Measurements from ENCODE around the gene BRME1. TPM values are rescaled to one million over a fixed set of nuclear protein-coding genes. Genes with fewer than 3 reads are reported as not detected.

Gene BRME1
- total RNA-seq, 1 donor from 2014 or later: 1.6 TPM

- H3K36me3 ChIP-seq (ENCODE audit: control insufficient read depth in 3 of 3, insufficient read depth in 3 of 3, low read length in 3 of 3): peaks cover 34 to 43% (median 41%) of the 10 kb centered on the region in 3 donors
- no peak overlapping the region for H3K27ac ChIP-seq (ENCODE audit: low read depth, low read length)
- H3K9ac ChIP-seq (ENCODE audit: low read depth in 1 of 3, low read length in 3 of 3): no peak overlapping the region
- H3K27me3 ChIP-seq (ENCODE audit: control insufficient read depth in 3 of 3, insufficient read depth in 3 of 3, low read length in 3 of 3): no peaks in the 10 kb centered on the region
- H3K4me3 ChIP-seq (ENCODE audit: low read length in 3 of 3): no peak overlapping the region
- H3K9me3 ChIP-seq (ENCODE audit: control insufficient read depth in 3 of 3, low read length in 3 of 3): no peaks in the 10 kb centered on the region
- H3K4me1 ChIP-seq (ENCODE audit: control insufficient read depth in 3 of 3, insufficient read depth in 3 of 3, low read length in 3 of 3): peaks cover 0 to 4% (median 2%) of the 10 kb centered on the region in 3 donors
These were observed 8.9 kb upstream of the BRME1 start for GRCh38 chr19:13914777-13915176.

- no peaks in the 10 kb centered on the region for H3K27me3 ChIP-seq (ENCODE audit: control insufficient read depth in 3 of 3, insufficient read depth in 3 of 3, low read length in 3 of 3)
- no peaks in the 10 kb centered on the region for H3K9me3 ChIP-seq (ENCODE audit: control insufficient read depth in 3 of 3, low read length in 3 of 3)
- peaks cover 28 to 40% (median 40%) of the 10 kb centered on the region in 3 donors for H3K36me3 ChIP-seq (ENCODE audit: control insufficient read depth in 3 of 3, insufficient read depth in 3 of 3, low read length in 3 of 3)
- H3K9ac ChIP-seq (ENCODE audit: low read depth in 1 of 3, low read length in 3 of 3): no peak overlapping the region
- no peak overlapping the region for H3K27ac ChIP-seq (ENCODE audit: low read depth, low read length)
- H3K4me1 ChIP-seq (ENCODE audit: control insufficient read depth in 3 of 3, insufficient read depth in 3 of 3, low read length in 3 of 3): peaks cover 0 to 4% (median 2%) of the 10 kb centered on the region in 3 donors
- no peak overlapping the region for H3K4me3 ChIP-seq (ENCODE audit: low read length in 3 of 3)
These were observed 7.4 kb upstream of the BRME1 start for GRCh38 chr19:13913352-13913751.

- Histone ChIP-seq H3K27me3 (ENCODE audit: control insufficient read depth in 3 of 3, insufficient read depth in 3 of 3, low read length in 3 of 3) (no peaks in the 10 kb centered on the region), H3K4me1 (ENCODE audit: control insufficient read depth in 3 of 3, insufficient read depth in 3 of 3, low read length in 3 of 3) (peaks cover 12 to 14% (median 13%) of the 10 kb centered on the region in 3 donors), H3K36me3 (ENCODE audit: control insufficient read depth in 3 of 3, insufficient read depth in 3 of 3, low read length in 3 of 3) (peaks cover 12 to 25% (median 24%) of the 10 kb centered on the region in 3 donors), H3K9ac (ENCODE audit: low read depth in 1 of 3, low read length in 3 of 3) (no peak overlapping the region), H3K4me3 (ENCODE audit: low read length in 3 of 3) (no peak overlapping the region), H3K9me3 (ENCODE audit: control insufficient read depth in 3 of 3, low read length in 3 of 3) (no peaks in the 10 kb centered on the region), H3K27ac (ENCODE audit: low read depth, low read length) (no peak overlapping the region)
These were observed 3.5 kb upstream of the BRME1 start for GRCh38 chr19:13909430-13909829.

- peaks cover 12 to 25% (median 22%) of the 10 kb centered on the region in 3 donors for H3K36me3 ChIP-seq (ENCODE audit: control insufficient read depth in 3 of 3, insufficient read depth in 3 of 3, low read length in 3 of 3)
- no peaks in the 10 kb centered on the region for H3K27me3 ChIP-seq (ENCODE audit: control insufficient read depth in 3 of 3, insufficient read depth in 3 of 3, low read length in 3 of 3)
- no peak overlapping the region for H3K27ac ChIP-seq (ENCODE audit: low read depth, low read length)
- no peak overlapping the region for H3K9ac ChIP-seq (ENCODE audit: low read depth in 1 of 3, low read length in 3 of 3)
- peaks cover 12 to 14% (median 13%) of the 10 kb centered on the region in 3 donors for H3K4me1 ChIP-seq (ENCODE audit: control insufficient read depth in 3 of 3, insufficient read depth in 3 of 3, low read length in 3 of 3)
- no peaks in the 10 kb centered on the region for H3K9me3 ChIP-seq (ENCODE audit: control insufficient read depth in 3 of 3, low read length in 3 of 3)
- no peak overlapping the region for H3K4me3 ChIP-seq (ENCODE audit: low read length in 3 of 3)
These were observed 2.8 kb upstream of the BRME1 start for GRCh38 chr19:13908674-13909073.

- H3K9ac ChIP-seq (ENCODE audit: low read depth in 1 of 3, low read length in 3 of 3): peak overlapping the region in 2 of 3 donors; percentile 80 to 89
- H3K9me3 ChIP-seq (ENCODE audit: control insufficient read depth in 3 of 3, low read length in 3 of 3): no peaks in the 10 kb centered on the region
- no peaks in the 10 kb centered on the region for H3K27me3 ChIP-seq (ENCODE audit: control insufficient read depth in 3 of 3, insufficient read depth in 3 of 3, low read length in 3 of 3)
- H3K4me1 ChIP-seq (ENCODE audit: control insufficient read depth in 3 of 3, insufficient read depth in 3 of 3, low read length in 3 of 3): peaks cover 12 to 14% (median 13%) of the 10 kb centered on the region in 3 donors
- no peak overlapping the region for H3K27ac ChIP-seq (ENCODE audit: low read depth, low read length)
- H3K4me3 ChIP-seq (ENCODE audit: low read length in 3 of 3): peak overlapping the region; percentile 77 to 87 (median 86)
- peaks cover 5 to 9% (median 8%) of the 10 kb centered on the region in 3 donors for H3K36me3 ChIP-seq (ENCODE audit: control insufficient read depth in 3 of 3, insufficient read depth in 3 of 3, low read length in 3 of 3)
These were observed 993 bp upstream of the BRME1 start for GRCh38 chr19:13906910-13907309.

DNA sequence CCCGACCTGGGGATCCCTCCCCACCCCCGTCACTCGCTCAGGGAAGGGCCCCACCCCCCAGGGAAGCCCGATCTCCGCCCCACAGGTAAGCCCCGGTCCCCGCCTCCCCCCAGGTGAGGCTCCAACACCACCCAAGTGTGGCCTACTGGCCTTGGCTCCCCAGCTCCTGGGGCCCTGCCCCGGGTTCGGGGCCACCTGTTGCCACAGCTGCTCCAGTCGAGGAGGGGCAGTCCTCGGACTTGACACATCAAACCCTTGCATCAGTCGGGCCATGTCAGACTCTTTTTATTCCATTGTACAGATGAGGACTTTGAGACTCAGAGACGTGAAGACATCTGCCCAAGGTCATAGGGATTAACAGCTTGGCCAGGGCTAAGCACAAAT is 596 bp upstream of the BRME1 start:
- Histone ChIP-seq H3K9me3 (ENCODE audit: control insufficient read depth in 3 of 3, low read length in 3 of 3) (no peaks in the 10 kb centered on the region), H3K4me3 (ENCODE audit: low read length in 3 of 3) (peak overlapping the region; percentile 77 to 87 (median 86)), H3K9ac (ENCODE audit: low read depth in 1 of 3, low read length in 3 of 3) (peak overlapping the region; percentile 80 to 89 (median 81)), H3K27ac (ENCODE audit: low read depth, low read length) (no peak overlapping the region), H3K4me1 (ENCODE audit: control insufficient read depth in 3 of 3, insufficient read depth in 3 of 3, low read length in 3 of 3) (peaks cover 12 to 14% (median 13%) of the 10 kb centered on the region in 3 donors), H3K36me3 (ENCODE audit: control insufficient read depth in 3 of 3, insufficient read depth in 3 of 3, low read length in 3 of 3) (peaks cover 5 to 9% (median 8%) of the 10 kb centered on the region in 3 donors), H3K27me3 (ENCODE audit: control insufficient read depth in 3 of 3, insufficient read depth in 3 of 3, low read length in 3 of 3) (no peaks in the 10 kb centered on the region)

DNA sequence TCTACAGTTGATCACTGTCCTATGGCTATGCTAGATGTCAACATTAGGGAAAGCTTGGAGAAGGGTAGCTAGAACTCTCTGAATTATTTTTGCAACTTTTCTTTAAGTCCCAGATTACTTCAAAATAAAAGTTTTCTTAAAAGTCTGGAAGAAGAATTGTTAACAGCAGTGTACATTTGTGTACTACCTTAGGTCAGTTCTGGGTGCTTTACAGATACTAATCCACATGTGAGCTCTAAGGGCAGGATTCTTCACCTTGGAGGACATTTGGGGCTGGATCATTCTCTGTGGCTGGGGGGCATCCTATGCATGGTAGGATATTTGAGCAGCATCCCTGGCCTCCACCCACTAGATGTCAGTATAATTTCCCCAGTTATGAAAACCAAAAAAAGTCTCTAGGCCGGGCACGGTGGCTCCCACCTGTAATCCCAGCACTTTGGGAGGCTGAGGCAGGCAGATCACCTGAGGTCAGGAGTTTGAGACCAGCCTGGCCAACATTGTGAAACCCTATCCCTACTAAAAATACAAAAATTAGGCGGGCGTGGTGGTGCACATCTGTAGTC is 2.8 kb downstream of the BRME1 start:
- Histone ChIP-seq H3K9ac (ENCODE audit: low read depth in 1 of 3, low read length in 3 of 3) (no peak overlapping the region), H3K9me3 (ENCODE audit: control insufficient read depth in 3 of 3, low read length in 3 of 3) (no peaks in the 10 kb centered on the region), H3K27ac (ENCODE audit: low read depth, low read length) (no peak overlapping the region), H3K4me3 (ENCODE audit: low read length in 3 of 3) (no peak overlapping the region), H3K36me3 (ENCODE audit: control insufficient read depth in 3 of 3, insufficient read depth in 3 of 3, low read length in 3 of 3) (no peaks in the 10 kb centered on the region), H3K27me3 (ENCODE audit: control insufficient read depth in 3 of 3, insufficient read depth in 3 of 3, low read length in 3 of 3) (no peaks in the 10 kb centered on the region), H3K4me1 (ENCODE audit: control insufficient read depth in 3 of 3, insufficient read depth in 3 of 3, low read length in 3 of 3) (peaks cover 12 to 14% (median 13%) of the 10 kb centered on the region in 3 donors)

- Histone ChIP-seq H3K36me3 (ENCODE audit: control insufficient read depth in 3 of 3, insufficient read depth in 3 of 3, low read length in 3 of 3) (no peaks in the 10 kb centered on the region), H3K4me3 (ENCODE audit: low read length in 3 of 3) (no peak overlapping the region), H3K27me3 (ENCODE audit: control insufficient read depth in 3 of 3, insufficient read depth in 3 of 3, low read length in 3 of 3) (no peaks in the 10 kb centered on the region), H3K27ac (ENCODE audit: low read depth, low read length) (no peak overlapping the region), H3K9ac (ENCODE audit: low read depth in 1 of 3, low read length in 3 of 3) (no peak overlapping the region), H3K9me3 (ENCODE audit: control insufficient read depth in 3 of 3, low read length in 3 of 3) (no peaks in the 10 kb centered on the region), H3K4me1 (ENCODE audit: control insufficient read depth in 3 of 3, insufficient read depth in 3 of 3, low read length in 3 of 3) (no peaks in the 10 kb centered on the region)
These were observed 5.9 kb downstream of the BRME1 start for GRCh38 chr19:13899912-13900584.

DNA sequence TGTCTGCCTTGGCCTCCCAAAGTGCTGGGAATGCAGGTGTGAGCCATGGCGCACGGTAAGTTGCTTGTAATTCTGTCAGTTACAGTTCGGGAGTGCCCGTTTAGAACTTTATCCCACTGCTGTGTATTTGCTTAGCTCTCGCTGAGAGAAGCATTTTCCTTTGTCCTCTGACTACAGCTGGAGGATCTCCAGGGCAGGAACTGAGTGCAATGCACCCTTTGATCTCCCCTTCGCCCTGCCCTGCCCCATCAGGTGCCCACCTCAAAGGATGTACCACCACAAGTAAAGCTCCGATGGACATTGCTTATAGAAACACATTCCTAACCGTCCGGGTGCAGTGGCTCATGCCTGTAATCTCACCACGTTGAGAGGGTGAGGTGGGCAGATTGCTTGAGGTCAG is 6.5 kb downstream of the BRME1 start:
- Histone ChIP-seq H3K4me1 (ENCODE audit: control insufficient read depth in 3 of 3, insufficient read depth in 3 of 3, low read length in 3 of 3) (no peaks in the 10 kb centered on the region), H3K27me3 (ENCODE audit: control insufficient read depth in 3 of 3, insufficient read depth in 3 of 3, low read length in 3 of 3) (no peaks in the 10 kb centered on the region), H3K9me3 (ENCODE audit: control insufficient read depth in 3 of 3, low read length in 3 of 3) (no peaks in the 10 kb centered on the region), H3K36me3 (ENCODE audit: control insufficient read depth in 3 of 3, insufficient read depth in 3 of 3, low read length in 3 of 3) (no peaks in the 10 kb centered on the region), H3K27ac (ENCODE audit: low read depth, low read length) (no peak overlapping the region), H3K4me3 (ENCODE audit: low read length in 3 of 3) (no peak overlapping the region), H3K9ac (ENCODE audit: low read depth in 1 of 3, low read length in 3 of 3) (no peak overlapping the region)

- no peaks in the 10 kb centered on the region for H3K27me3 ChIP-seq (ENCODE audit: control insufficient read depth in 3 of 3, insufficient read depth in 3 of 3, low read length in 3 of 3)
- H3K9ac ChIP-seq (ENCODE audit: low read depth in 1 of 3, low read length in 3 of 3): no peak overlapping the region
- H3K4me3 ChIP-seq (ENCODE audit: low read length in 3 of 3): no peak overlapping the region
- no peaks in the 10 kb centered on the region for H3K36me3 ChIP-seq (ENCODE audit: control insufficient read depth in 3 of 3, insufficient read depth in 3 of 3, low read length in 3 of 3)
- H3K4me1 ChIP-seq (ENCODE audit: control insufficient read depth in 3 of 3, insufficient read depth in 3 of 3, low read length in 3 of 3): no peaks in the 10 kb centered on the region
- no peaks in the 10 kb centered on the region for H3K9me3 ChIP-seq (ENCODE audit: control insufficient read depth in 3 of 3, low read length in 3 of 3)
- no peak overlapping the region for H3K27ac ChIP-seq (ENCODE audit: low read depth, low read length)
These were observed 9.7 kb downstream of the BRME1 start for GRCh38 chr19:13896227-13896626.

Data from skeletal muscle tissue (tissue), 4 donors.